ENCODE measurements around the gene ZNF330. TPM values are rescaled to one million over a fixed set of nuclear protein-coding genes. Genes with fewer than 3 reads are reported as not detected.
"Not testable (repeated sequence)": the region's sequence is repeated elsewhere in the genome, so short reads cannot be mapped to it uniquely, and the experiment has no call there.

ZNF330 gene
- total RNA-seq, 1 donor from 2014 or later, result 23.5 TPM

DNA sequence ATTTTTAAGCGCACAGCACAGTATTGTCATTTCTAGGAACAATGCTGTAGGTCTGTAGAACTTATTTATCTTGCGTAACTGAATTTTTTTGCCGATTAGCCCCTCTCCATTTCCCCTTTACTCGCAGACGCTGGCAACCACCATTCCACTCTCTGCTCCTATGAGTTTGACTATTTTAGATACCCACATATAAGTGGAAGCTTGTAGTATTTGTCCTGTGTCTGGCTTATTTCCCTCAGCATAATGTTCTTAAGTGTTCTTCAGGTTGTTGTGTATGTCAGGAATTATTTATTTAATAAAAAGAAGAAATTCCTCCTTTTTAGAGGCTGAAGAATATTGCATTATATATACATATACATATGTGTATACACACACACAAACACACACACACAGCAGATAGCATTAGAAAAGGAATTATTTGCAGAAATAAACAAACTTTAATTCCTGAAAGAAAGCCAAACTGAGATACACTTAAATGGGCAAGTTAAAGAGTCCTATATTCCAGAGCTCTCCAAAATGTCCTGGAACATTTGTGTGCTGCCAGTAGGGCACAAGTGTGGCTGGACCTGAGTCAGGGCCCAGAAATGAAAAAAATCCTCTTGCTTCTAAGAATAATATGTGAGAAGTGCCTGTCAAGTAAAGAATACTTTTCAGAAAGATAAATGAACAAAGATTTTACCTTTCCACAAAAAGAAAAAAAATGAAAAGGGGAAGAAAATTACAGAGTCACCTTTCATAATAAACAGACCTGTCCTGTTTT, 4.5 kb upstream of the ZNF330 start:
- Mint-ChIP-seq H3K27ac (ENCODE audit: unreplicated experiment) (no peak overlapping the region), H3K9me3 (ENCODE audit: unreplicated experiment) (no peaks in the 10 kb centered on the region), H3K4me1 (ENCODE audit: low read depth, unreplicated experiment) (no peaks in the 10 kb centered on the region), H3K4me3 (ENCODE audit: unreplicated experiment) (no peak overlapping the region), H3K36me3 (ENCODE audit: unreplicated experiment) (peaks cover 6% of the 10 kb centered on the region), H3K27me3 (ENCODE audit: unreplicated experiment) (no peaks in the 10 kb centered on the region)
- TF ChIP-seq, protein P1, sequence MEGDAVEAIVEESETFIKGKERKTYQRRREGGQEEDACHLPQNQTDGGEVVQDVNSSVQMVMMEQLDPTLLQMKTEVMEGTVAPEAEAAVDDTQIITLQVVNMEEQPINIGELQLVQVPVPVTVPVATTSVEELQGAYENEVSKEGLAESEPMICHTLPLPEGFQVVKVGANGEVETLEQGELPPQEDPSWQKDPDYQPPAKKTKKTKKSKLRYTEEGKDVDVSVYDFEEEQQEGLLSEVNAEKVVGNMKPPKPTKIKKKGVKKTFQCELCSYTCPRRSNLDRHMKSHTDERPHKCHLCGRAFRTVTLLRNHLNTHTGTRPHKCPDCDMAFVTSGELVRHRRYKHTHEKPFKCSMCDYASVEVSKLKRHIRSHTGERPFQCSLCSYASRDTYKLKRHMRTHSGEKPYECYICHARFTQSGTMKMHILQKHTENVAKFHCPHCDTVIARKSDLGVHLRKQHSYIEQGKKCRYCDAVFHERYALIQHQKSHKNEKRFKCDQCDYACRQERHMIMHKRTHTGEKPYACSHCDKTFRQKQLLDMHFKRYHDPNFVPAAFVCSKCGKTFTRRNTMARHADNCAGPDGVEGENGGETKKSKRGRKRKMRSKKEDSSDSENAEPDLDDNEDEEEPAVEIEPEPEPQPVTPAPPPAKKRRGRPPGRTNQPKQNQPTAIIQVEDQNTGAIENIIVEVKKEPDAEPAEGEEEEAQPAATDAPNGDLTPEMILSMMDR (IDR thresholded peaks at IDR 0.05; ENCODE audit: partially characterized antibody, unreplicated experiment), result no peak
- no peak for DNase-seq

DNA sequence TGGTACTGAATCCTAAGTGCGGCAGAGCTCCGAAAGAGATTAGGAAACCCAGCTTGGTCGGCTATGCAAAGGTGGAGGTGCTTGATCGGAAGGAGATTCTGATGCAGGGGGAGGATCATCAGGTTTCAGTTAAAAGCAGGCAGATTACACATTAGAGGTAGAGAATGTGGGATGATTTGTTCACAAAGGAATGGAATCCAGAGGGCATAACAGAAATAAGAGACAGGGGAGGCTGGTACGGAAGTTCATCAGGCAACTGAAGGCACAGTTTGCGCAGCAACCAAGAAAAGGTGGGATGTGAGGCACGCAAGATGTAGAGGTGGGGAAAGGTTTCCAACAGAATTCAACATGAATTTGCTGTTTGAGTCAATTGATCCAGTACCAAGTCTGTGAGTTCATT, 424 bp upstream of the ZNF330 start:
- Mint-ChIP-seq H3K4me3 (ENCODE audit: unreplicated experiment) (peak overlapping the region; percentile 97), H3K27ac (ENCODE audit: unreplicated experiment) (peak overlapping the region; percentile 9), H3K36me3 (ENCODE audit: unreplicated experiment) (no peaks in the 10 kb centered on the region), H3K27me3 (ENCODE audit: unreplicated experiment) (no peaks in the 10 kb centered on the region), H3K4me1 (ENCODE audit: low read depth, unreplicated experiment) (peaks cover 2% of the 10 kb centered on the region), H3K9me3 (ENCODE audit: unreplicated experiment) (no peaks in the 10 kb centered on the region)
- TF ChIP-seq, protein P1 (IDR thresholded peaks at IDR 0.05; ENCODE audit: partially characterized antibody, unreplicated experiment), result no peak
- DNase-seq, result no peak

DNA sequence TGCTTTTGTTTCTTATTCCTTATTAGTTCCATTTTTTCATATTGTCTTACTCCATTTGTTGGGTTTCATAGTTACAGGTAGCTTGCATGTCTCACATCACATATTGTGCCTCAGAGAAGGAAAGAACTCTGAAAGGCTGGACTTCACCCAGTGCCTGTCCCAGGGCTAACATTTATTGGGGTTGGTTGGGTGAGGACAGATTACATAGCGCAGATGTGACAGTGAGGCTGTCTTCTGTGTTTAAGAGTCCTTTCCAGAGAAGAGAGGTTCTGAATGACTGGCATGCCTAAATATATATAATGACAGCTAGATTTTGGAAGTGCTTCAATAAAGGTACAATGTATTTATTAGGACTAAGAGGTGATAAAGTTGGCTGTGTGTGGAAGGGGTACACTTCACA, 2.7 kb downstream of the ZNF330 start:
- no peak for DNase-seq
- H3K9me3 Mint-ChIP-seq (ENCODE audit: unreplicated experiment), result no peaks in the 10 kb centered on the region
- H3K27ac Mint-ChIP-seq (ENCODE audit: unreplicated experiment), result no peak overlapping the region
- no peaks in the 10 kb centered on the region for H3K36me3 Mint-ChIP-seq (ENCODE audit: unreplicated experiment)
- H3K4me1 Mint-ChIP-seq (ENCODE audit: low read depth, unreplicated experiment), result peaks cover 2% of the 10 kb centered on the region
- TF ChIP-seq, protein P1 (IDR thresholded peaks at IDR 0.05; ENCODE audit: partially characterized antibody, unreplicated experiment), result no peak
- no peak overlapping the region for H3K4me3 Mint-ChIP-seq (ENCODE audit: unreplicated experiment)
- no peaks in the 10 kb centered on the region for H3K27me3 Mint-ChIP-seq (ENCODE audit: unreplicated experiment)

DNA sequence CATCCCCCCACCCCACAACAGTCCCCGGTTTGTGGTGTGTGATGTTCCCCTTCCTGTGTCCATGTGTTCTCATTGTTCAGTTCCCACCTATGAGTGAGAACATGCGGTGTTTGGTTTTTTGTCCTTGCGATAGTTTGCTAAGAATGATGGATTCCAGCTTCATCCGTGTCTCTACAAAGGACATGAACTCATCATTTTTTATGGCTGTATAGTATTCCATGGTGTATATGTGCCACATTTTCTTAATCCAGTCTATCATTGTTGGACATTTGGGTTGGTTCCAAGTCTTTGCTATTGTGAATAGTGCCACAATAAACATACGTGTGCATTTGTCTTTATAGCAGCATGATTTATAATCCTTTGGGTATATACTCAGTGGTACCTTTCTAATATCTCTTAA, 6.6 kb downstream of the ZNF330 start:
- H3K36me3 Mint-ChIP-seq (ENCODE audit: unreplicated experiment); H3K27me3 Mint-ChIP-seq (ENCODE audit: unreplicated experiment); H3K27ac Mint-ChIP-seq (ENCODE audit: unreplicated experiment); H3K4me3 Mint-ChIP-seq (ENCODE audit: unreplicated experiment); H3K4me1 Mint-ChIP-seq (ENCODE audit: low read depth, unreplicated experiment); H3K9me3 Mint-ChIP-seq (ENCODE audit: unreplicated experiment); DNase-seq: not testable (repeated sequence)

DNA sequence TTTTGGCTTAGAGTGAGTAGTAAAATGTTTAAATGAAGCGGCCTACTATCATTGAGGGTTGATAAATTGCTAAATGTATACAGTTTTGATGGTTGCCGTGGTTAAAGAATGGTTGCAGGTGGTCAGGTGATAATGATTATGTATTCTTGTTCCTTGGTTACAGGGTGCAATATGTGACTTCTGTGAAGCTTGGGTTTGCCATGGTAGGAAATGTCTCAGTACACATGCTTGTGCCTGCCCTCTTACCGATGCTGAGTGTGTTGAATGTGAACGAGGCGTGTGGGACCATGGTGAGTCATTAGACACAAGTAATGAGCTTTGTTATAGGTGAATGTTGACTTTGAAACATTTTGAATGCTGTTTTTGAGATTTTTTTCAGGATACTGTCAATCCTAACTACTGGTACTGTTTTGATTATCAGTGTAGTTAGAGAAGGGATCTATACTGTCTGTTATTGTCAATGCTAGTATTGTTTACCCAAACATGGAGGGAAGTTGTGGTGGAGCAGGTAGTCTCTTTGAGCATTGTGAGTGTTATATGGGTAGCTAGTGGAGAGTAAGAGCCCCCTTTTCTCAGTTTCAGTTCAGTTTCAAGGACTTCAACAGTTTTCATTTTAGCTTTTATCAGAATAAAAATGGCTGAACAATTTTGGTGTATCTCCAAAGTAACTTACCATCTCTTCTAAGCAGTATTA, 8.9 kb downstream of the ZNF330 start:
- no peak overlapping the region for H3K27ac Mint-ChIP-seq (ENCODE audit: unreplicated experiment)
- DNase-seq, result no peak
- no peaks in the 10 kb centered on the region for H3K9me3 Mint-ChIP-seq (ENCODE audit: unreplicated experiment)

More for the DNA sequence above, 8.9 kb downstream of the ZNF330 start:
- Mint-ChIP-seq H3K27me3 (ENCODE audit: unreplicated experiment) (no peaks in the 10 kb centered on the region), H3K36me3 (ENCODE audit: unreplicated experiment) (no peaks in the 10 kb centered on the region), H3K4me3 (ENCODE audit: unreplicated experiment) (no peak overlapping the region), H3K4me1 (ENCODE audit: low read depth, unreplicated experiment) (no peaks in the 10 kb centered on the region)
- TF ChIP-seq, protein P1 (IDR thresholded peaks at IDR 0.05; ENCODE audit: partially characterized antibody, unreplicated experiment), result no peak
